ENCODE results near the gene ANKH. TPM values are rescaled to one million over a fixed set of nuclear protein-coding genes. Genes with fewer than 3 reads are reported as not detected.
A peak's percentile ranks its signal among the peaks of the same experiment; 100 is the strongest.

ANKH gene
- total and polyA plus RNA-seq, 2 of the 13 experiments (the other 11 are each of a cell fraction or from before 2014, with no cell fraction given), result 25.0 to 36.0 TPM

GRCh38 chr5:14915291-14915952 lies 43.8 kb upstream of the ANKH start (continued):
- TF ChIP-seq THAP9 (CRISPR knock-in tag; IDR thresholded peaks at IDR 0.05; ENCODE audit: borderline replicate concordance) (no peak), ZNF646 (CRISPR knock-in tag; IDR thresholded peaks at IDR 0.05) (no peak), ZNF563 (CRISPR knock-in tag; IDR thresholded peaks at IDR 0.05) (no peak), ISX (CRISPR knock-in tag; conservative IDR thresholded peaks at IDR 0.05) (no peak), KDM5B (CRISPR knock-in tag; IDR thresholded peaks at IDR 0.05; ENCODE audit: borderline replicate concordance) (no peak), ZNF790 (CRISPR knock-in tag; IDR thresholded peaks at IDR 0.05; ENCODE audit: borderline replicate concordance) (no peak), ZBTB37 (CRISPR knock-in tag; IDR thresholded peaks at IDR 0.05) (no peak), GTF3A (CRISPR knock-in tag; conservative IDR thresholded peaks at IDR 0.05) (no peak), HINFP (CRISPR knock-in tag; IDR thresholded peaks at IDR 0.05; ENCODE audit: low read depth) (no peak), IRF1 (CRISPR knock-in tag; IDR thresholded peaks at IDR 0.05; ENCODE audit: low read depth) (no peak), RCOR2 (CRISPR knock-in tag; IDR thresholded peaks at IDR 0.05) (peak; percentile 80), FOSL2 (CRISPR knock-in tag; IDR thresholded peaks at IDR 0.05) (0 out of 2 replicates have a peak, but pooled peaks have one; percentile 33), PCBP2 (optimal IDR thresholded peaks at IDR 0.05; ENCODE audit: low read depth, low read length, poor library complexity, severe bottlenecking) (no peak), SCMH1 (CRISPR knock-in tag; IDR thresholded peaks at IDR 0.05; ENCODE audit: borderline replicate concordance) (no peak), ZNF605 (CRISPR knock-in tag; IDR thresholded peaks at IDR 0.05) (no peak), ZNF792 (CRISPR knock-in tag; IDR thresholded peaks at IDR 0.05) (no peak)
